Measurements from ENCODE around the gene FGFR4.

DNA sequence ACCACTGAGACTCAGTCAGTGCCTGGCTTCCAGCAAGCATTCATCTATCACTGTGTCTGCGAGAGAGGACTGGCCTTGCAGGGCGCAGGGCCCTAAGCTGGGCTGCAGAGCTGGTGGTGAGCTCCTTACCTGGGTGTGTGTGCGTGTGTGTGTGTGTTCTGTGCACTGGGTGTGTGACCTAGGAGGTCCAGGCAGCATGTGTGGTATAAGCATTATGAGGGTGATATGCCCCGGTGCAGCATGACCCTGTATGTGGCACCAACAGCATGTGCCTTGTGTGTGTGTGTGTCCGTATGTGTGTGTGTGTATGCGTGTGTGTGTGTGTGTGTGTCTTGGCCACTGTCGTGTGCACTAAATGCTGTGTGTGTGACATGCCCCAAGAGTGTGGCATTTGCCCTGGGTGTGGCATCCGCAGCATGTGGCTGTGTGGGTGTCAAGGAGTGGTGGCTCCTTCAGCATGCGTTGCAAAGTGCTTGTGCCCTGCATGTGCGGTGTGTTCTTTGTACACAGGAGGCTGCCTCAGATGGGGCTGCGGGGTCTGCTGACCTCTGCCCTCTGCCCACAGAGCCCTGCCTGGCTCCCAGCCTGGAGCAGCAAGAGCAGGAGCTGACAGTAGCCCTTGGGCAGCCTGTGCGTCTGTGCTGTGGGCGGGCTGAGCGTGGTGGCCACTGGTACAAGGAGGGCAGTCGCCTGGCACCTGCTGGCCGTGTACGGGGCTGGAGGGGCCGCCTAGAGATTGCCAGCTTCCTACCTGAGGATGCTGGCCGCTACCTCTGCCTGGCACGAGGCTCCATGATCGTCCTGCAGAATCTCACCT, 3.3 kb downstream of the FGFR4 start:
- TF ChIP-seq, protein P1, sequence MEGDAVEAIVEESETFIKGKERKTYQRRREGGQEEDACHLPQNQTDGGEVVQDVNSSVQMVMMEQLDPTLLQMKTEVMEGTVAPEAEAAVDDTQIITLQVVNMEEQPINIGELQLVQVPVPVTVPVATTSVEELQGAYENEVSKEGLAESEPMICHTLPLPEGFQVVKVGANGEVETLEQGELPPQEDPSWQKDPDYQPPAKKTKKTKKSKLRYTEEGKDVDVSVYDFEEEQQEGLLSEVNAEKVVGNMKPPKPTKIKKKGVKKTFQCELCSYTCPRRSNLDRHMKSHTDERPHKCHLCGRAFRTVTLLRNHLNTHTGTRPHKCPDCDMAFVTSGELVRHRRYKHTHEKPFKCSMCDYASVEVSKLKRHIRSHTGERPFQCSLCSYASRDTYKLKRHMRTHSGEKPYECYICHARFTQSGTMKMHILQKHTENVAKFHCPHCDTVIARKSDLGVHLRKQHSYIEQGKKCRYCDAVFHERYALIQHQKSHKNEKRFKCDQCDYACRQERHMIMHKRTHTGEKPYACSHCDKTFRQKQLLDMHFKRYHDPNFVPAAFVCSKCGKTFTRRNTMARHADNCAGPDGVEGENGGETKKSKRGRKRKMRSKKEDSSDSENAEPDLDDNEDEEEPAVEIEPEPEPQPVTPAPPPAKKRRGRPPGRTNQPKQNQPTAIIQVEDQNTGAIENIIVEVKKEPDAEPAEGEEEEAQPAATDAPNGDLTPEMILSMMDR (IDR thresholded peaks at IDR 0.05; ENCODE audit: insufficient read depth, low read length, poor library complexity, severe bottlenecking) = no peak
- TF ChIP-seq EZH2phosphoT487 (conservative IDR thresholded peaks at IDR 0.05; ENCODE audit: low read length) = no peak

All from SU-DHL-6 (cell line).